Trophoblast cell (in vitro differentiated cells and primary cell): ENCODE data around the gene FOXJ3.
A peak's percentile ranks its signal among the peaks of the same experiment; 100 is the strongest.

Experiments
- DNase-seq, 2 donors: peaks; one replicate each; pipeline ENCODE4 v3.0.0-alpha.2; 2016
- H2AFZ ChIP-seq: 2 replicates; pipeline ENCODE4 v1.6.1; 2013; ENCODE audit warnings: low read length, moderate library complexity, mild to moderate bottlenecking; ENCODE audit not compliant: insufficient read depth, poor library complexity
- H2AK5ac ChIP-seq: 2 replicates; pipeline ENCODE4 v1.6.1; 2013; ENCODE audit warnings: mild to moderate bottlenecking, low read length
- H2BK120ac ChIP-seq: 2 replicates; pipeline ENCODE4 v1.6.1; 2013; ENCODE audit warnings: low read length, mild to moderate bottlenecking, moderate library complexity; ENCODE audit not compliant: insufficient read depth, poor library complexity
- H2BK12ac ChIP-seq: 2 replicates; pipeline ENCODE4 v1.6.1; 2013; ENCODE audit warnings: mild to moderate bottlenecking, low read length, moderate library complexity
- H2BK5ac ChIP-seq: 2 replicates; pipeline ENCODE4 v1.6.1; 2013; ENCODE audit warnings: low read length, low read depth, moderate library complexity, mild to moderate bottlenecking; ENCODE audit not compliant: poor library complexity
- H3K14ac ChIP-seq: 2 replicates; pipeline ENCODE4 v1.6.1; 2013; ENCODE audit warnings: mild to moderate bottlenecking, low read length
- H3K18ac ChIP-seq: 2 replicates; pipeline ENCODE4 v1.6.1; 2013; ENCODE audit warnings: mild to moderate bottlenecking, low read length
- H3K23ac ChIP-seq: 2 replicates; pipeline ENCODE4 v1.6.1; 2013; ENCODE audit warnings: low read length
- H3K27ac ChIP-seq: 2 replicates; pipeline ENCODE4 v1.5.1; 2013; ENCODE audit warnings: low read depth, mild to moderate bottlenecking, inconsistent platforms, low read length, moderate library complexity
- H3K27me3 ChIP-seq: 2 replicates; pipeline ENCODE4 v1.6.1; 2013; ENCODE audit warnings: inconsistent platforms, mild to moderate bottlenecking, low read length, moderate library complexity; ENCODE audit not compliant: insufficient read depth
- H3K36me3 ChIP-seq, 2 experiments: 1 replicate in 1 of 2; 2 replicates in 1 of 2; pipeline ENCODE4 v1.6.1; 2013; ENCODE audit warnings: low read length in 2 of 2, mild to moderate bottlenecking in 2 of 2, moderate library complexity in 1 of 2; ENCODE audit not compliant: insufficient read depth in 2 of 2, control insufficient read depth in 1 of 2
- H3K4ac ChIP-seq: 2 replicates; pipeline ENCODE4 v1.6.1; 2013; ENCODE audit warnings: low read depth, mild to moderate bottlenecking, low read length, moderate library complexity
- H3K4me1 ChIP-seq, 2 experiments: 1 replicate in 1 of 2; 2 replicates in 1 of 2; pipeline ENCODE4 v1.6.1; 2013; ENCODE audit warnings: low read length in 2 of 2, mild to moderate bottlenecking in 2 of 2, moderate library complexity in 1 of 2; ENCODE audit not compliant: insufficient read depth in 2 of 2, control insufficient read depth in 1 of 2
- H3K4me2 ChIP-seq: 2 replicates; pipeline ENCODE4 v1.6.1; 2013; ENCODE audit warnings: inconsistent platforms, mild to moderate bottlenecking, low read length, moderate library complexity
- H3K4me3 ChIP-seq: 2 replicates; pipeline ENCODE4 v1.5.1; 2013; ENCODE audit warnings: mild to moderate bottlenecking, low read depth, low read length, inconsistent platforms
- H3K79me1 ChIP-seq: one replicate; pipeline ENCODE4 v1.6.1; 2013; ENCODE audit warnings: low read length
- H3K79me2 ChIP-seq: 2 replicates; pipeline ENCODE4 v1.6.1; 2013; ENCODE audit warnings: low read length, mild to moderate bottlenecking; ENCODE audit not compliant: control insufficient read depth, insufficient read depth, poor library complexity
- H3K9ac ChIP-seq: 2 replicates; pipeline ENCODE4 v1.6.1; 2013; ENCODE audit warnings: mild to moderate bottlenecking, low read length
- H3K9me3 ChIP-seq: 2 replicates; pipeline ENCODE4 v1.6.1; 2013; ENCODE audit warnings: low read depth, mild to moderate bottlenecking, control low read depth, inconsistent platforms, low read length; ENCODE audit not compliant: insufficient read depth
- H4K12ac ChIP-seq: 2 replicates; pipeline ENCODE4 v1.6.1; 2013; ENCODE audit warnings: low read depth, mild to moderate bottlenecking, low read length, moderate library complexity
- H4K8ac ChIP-seq: 2 replicates; pipeline ENCODE4 v1.6.1; 2013; ENCODE audit warnings: low read depth, mild to moderate bottlenecking, low read length, moderate library complexity
- H4K91ac ChIP-seq: one replicate; pipeline ENCODE4 v1.6.1; 2013; ENCODE audit warnings: low read depth, mild to moderate bottlenecking, low read length, moderate library complexity
- WGBS: extraction: QIAGEN DNeasy Blood & Tissue Kit; methylation state at CpG from one replicate; pipeline ENCODE4 v1.1.7; 2013; ENCODE audit warnings: missing lambda C conversion rate; ENCODE audit not compliant: insufficient read length, insufficient coverage; ENCODE audit errors: extremely low coverage; 5-methylcytosine and 5-hydroxymethylcytosine counted together

FOXJ3 gene

DNA sequence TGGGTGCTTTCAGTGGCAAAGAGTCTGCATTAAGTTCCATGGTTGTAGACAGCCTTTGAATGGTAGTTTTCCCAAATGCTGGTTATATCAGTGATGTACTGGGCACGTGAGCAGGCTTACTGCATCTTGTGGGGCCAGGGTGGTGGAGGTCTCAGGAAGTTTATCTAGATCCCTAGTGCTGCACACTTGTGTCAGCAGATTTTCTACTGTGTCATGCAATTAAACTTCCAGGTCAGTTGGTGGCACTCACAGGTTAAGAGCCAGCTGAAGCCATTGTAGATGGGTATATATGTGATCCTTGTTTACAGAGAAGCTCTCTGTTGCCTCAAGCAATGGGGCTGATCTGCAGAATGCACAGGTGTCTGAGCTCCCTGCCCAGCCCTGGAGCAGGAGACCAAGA lies 33.0 kb downstream of the FOXJ3 start:
- H4K12ac ChIP-seq = no peak overlapping the region
- no peak overlapping the region for H3K4me3 ChIP-seq
- H3K27ac ChIP-seq = no peak overlapping the region
- H4K91ac ChIP-seq = no peak overlapping the region
- H4K8ac ChIP-seq = no peak overlapping the region
- no peak overlapping the region for H3K4me2 ChIP-seq
- peak overlapping the region; percentile 7 for H3K18ac ChIP-seq
- no peak overlapping the region for H2BK120ac ChIP-seq
- H3K36me3 ChIP-seq = peaks cover 5 to 6% of the 10 kb centered on the region in 2 experiments
- H3K79me1 ChIP-seq = no peaks in the 10 kb centered on the region
- H3K4ac ChIP-seq = no peak overlapping the region
- WGBS = no CpG with 5 or more reads among the region's 1 CpG
- peaks cover 0 to 2% of the 10 kb centered on the region in 2 experiments for H3K4me1 ChIP-seq
- no peak for DNase-seq
- no peak overlapping the region for H3K9ac ChIP-seq
- H3K79me2 ChIP-seq = no peaks in the 10 kb centered on the region
- no peak overlapping the region for H3K14ac ChIP-seq
- no peaks in the 10 kb centered on the region for H3K27me3 ChIP-seq
- H2AFZ ChIP-seq = no peak overlapping the region
- H2BK5ac ChIP-seq = no peak overlapping the region
- no peak overlapping the region for H3K23ac ChIP-seq
- H2AK5ac ChIP-seq = no peak overlapping the region
- no peak overlapping the region for H2BK12ac ChIP-seq
- H3K9me3 ChIP-seq = no peaks in the 10 kb centered on the region

DNA sequence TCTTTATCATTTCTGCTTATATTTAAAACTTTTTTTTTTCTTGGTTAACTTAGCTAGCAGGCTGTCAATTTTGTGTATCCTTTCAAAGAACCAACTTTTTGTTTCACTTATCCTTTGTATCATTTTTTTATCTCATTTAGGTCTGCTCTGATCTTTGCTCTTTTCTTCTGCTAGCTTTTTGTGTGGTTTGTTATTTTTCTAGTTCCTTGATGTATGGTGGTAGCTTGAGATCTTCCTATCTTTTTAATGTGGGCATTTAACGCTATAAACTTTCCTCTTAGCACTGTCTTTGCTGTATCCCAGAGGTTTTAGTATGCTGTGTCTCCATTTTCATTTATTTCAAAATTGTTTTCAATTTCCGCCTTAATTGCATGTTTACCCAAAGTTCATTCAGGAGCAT lies 36.5 kb downstream of the FOXJ3 start:
- no CpG with 5 or more reads among the region's 2 CpGs for WGBS
- H3K79me1 ChIP-seq = no peaks in the 10 kb centered on the region
- no peaks in the 10 kb centered on the region for H3K79me2 ChIP-seq

DNA sequence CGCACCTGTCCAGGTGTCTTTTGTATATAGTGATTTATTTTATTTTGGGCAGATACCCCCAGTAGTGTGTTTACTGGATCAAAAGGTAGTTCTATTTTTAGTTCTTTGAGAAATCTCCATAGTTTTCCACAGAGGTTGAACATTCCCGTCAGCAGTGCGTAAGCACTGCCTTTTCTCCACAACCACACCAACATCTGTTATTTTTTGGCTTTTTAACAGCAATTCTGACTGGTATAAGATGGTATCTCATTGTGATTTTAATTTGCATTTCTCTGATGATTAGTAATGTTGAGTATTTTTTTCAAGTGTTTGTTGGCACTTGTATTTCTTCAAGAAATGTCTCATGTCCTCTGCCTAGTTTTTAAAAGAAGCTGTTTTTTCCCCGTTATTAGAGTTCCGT lies 39.2 kb downstream of the FOXJ3 start:
- no peak overlapping the region for H2AFZ ChIP-seq
- H3K4me1 ChIP-seq = no peaks in the 10 kb centered on the region
- no peak overlapping the region for H2AK5ac ChIP-seq
- no peak overlapping the region for H3K4ac ChIP-seq
- no peak overlapping the region for H3K4me3 ChIP-seq
- H3K23ac ChIP-seq = no peak overlapping the region
- no peaks in the 10 kb centered on the region for H3K27me3 ChIP-seq
- no peak for DNase-seq
- no peak overlapping the region for H3K27ac ChIP-seq
- H3K9ac ChIP-seq = no peak overlapping the region
- peaks cover 2% of the 10 kb centered on the region for H3K79me2 ChIP-seq
- H2BK120ac ChIP-seq = no peak overlapping the region
- no peak overlapping the region for H3K4me2 ChIP-seq
- no peaks in the 10 kb centered on the region for H3K79me1 ChIP-seq
- no peak overlapping the region for H2BK5ac ChIP-seq
- H4K12ac ChIP-seq = no peak overlapping the region
- no peak overlapping the region for H3K14ac ChIP-seq
- WGBS = no CpG with 5 or more reads among the region's 5 CpGs
- H3K9me3 ChIP-seq = no peaks in the 10 kb centered on the region
- H3K36me3 ChIP-seq = peaks cover 1 to 6% of the 10 kb centered on the region in 2 experiments
- no peak overlapping the region for H2BK12ac ChIP-seq
- H4K8ac ChIP-seq = no peak overlapping the region
- H3K18ac ChIP-seq = no peak overlapping the region
- H4K91ac ChIP-seq = no peak overlapping the region

More for the DNA sequence above, 36.5 kb downstream of the FOXJ3 start:
- H4K8ac ChIP-seq = no peak overlapping the region
- peaks cover 5 to 6% of the 10 kb centered on the region in 2 experiments for H3K36me3 ChIP-seq
- H3K4me2 ChIP-seq = no peak overlapping the region
- no peak overlapping the region for H3K4me3 ChIP-seq
- no peak overlapping the region for H3K27ac ChIP-seq
- H3K18ac ChIP-seq = no peak overlapping the region
- H3K14ac ChIP-seq = no peak overlapping the region
- H3K4ac ChIP-seq = no peak overlapping the region
- peaks cover 0 to 2% of the 10 kb centered on the region in 2 experiments for H3K4me1 ChIP-seq
- no peak overlapping the region for H2BK120ac ChIP-seq
- H2BK12ac ChIP-seq = no peak overlapping the region
- no peak overlapping the region for H4K91ac ChIP-seq
- no peak overlapping the region for H3K23ac ChIP-seq
- no peak overlapping the region for H3K9ac ChIP-seq
- no peaks in the 10 kb centered on the region for H3K9me3 ChIP-seq
- H2BK5ac ChIP-seq = no peak overlapping the region
- no peak overlapping the region for H2AFZ ChIP-seq
- DNase-seq = no peak
- H4K12ac ChIP-seq = no peak overlapping the region
- H3K27me3 ChIP-seq = no peaks in the 10 kb centered on the region
- no peak overlapping the region for H2AK5ac ChIP-seq

DNA sequence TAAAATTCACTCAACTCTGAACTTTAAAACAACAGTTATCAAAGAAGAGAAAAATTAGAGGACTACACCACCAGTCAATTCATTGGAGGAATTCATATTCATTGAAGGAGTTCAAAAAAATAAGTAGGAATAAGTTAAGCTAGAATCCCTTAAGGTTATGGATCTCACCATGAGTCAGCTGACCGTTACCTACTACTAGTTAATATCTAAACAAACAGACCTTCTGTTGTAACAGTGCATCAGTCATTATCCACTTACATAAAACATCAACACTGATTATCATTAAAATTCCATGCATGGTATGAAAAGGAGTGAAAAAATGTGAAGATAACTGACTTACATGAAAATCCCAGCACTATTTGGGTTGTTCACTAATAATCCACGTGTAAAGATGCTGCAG lies 44.9 kb downstream of the FOXJ3 start:
- no peaks in the 10 kb centered on the region for H3K27me3 ChIP-seq
- H3K18ac ChIP-seq = no peak overlapping the region
- H3K79me2 ChIP-seq = peaks cover 2% of the 10 kb centered on the region
- no CpG with 5 or more reads among the region's 2 CpGs for WGBS
- H2BK12ac ChIP-seq = no peak overlapping the region
- H3K9ac ChIP-seq = no peak overlapping the region
- no peak overlapping the region for H3K4me3 ChIP-seq
- no peak overlapping the region for H3K14ac ChIP-seq
- H3K79me1 ChIP-seq = no peaks in the 10 kb centered on the region
- no peak overlapping the region for H4K91ac ChIP-seq
- no peak overlapping the region for H3K4ac ChIP-seq
- no peak overlapping the region for H3K4me2 ChIP-seq
- no peak overlapping the region for H2BK120ac ChIP-seq
- H3K23ac ChIP-seq = no peak overlapping the region
- no peak overlapping the region for H4K8ac ChIP-seq
- no peak overlapping the region for H2AK5ac ChIP-seq
- peaks cover 0 to 1% of the 10 kb centered on the region in 2 experiments for H3K36me3 ChIP-seq
- no peaks in the 10 kb centered on the region for H3K4me1 ChIP-seq
- H3K9me3 ChIP-seq = no peaks in the 10 kb centered on the region
- peak in 1 of 2 donors; percentile 39 for DNase-seq
- H2AFZ ChIP-seq = no peak overlapping the region
- no peak overlapping the region for H4K12ac ChIP-seq
- no peak overlapping the region for H3K27ac ChIP-seq
- no peak overlapping the region for H2BK5ac ChIP-seq
